Effector memory CD4-positive, alpha-beta T cell (primary cell): Measurements from ENCODE around the gene PCGF6.
A peak's percentile ranks its signal among the peaks of the same experiment; 100 is the strongest.

Experiments used
- DNase-seq, 3 donors: peaks; one replicate each; pipeline ENCODE4 v3.0.0-alpha.2; 2020
- H3K27ac ChIP-seq: 2 replicates; pipeline ENCODE4 v1.7.0; 2013; ENCODE audit warnings: mild to moderate bottlenecking, low read length, moderate library complexity; ENCODE audit not compliant: insufficient read depth, poor library complexity, severe bottlenecking
- H3K27me3 ChIP-seq: replicated peaks from 2 replicates; pipeline ENCODE4 v1.7.0; 2013; ENCODE audit warnings: mild to moderate bottlenecking, low read length; ENCODE audit not compliant: insufficient read depth, control insufficient read depth, poor library complexity, severe bottlenecking
- H3K36me3 ChIP-seq: 2 replicates; pipeline ENCODE4 v1.7.0; 2013; ENCODE audit warnings: mild to moderate bottlenecking, low read length, moderate library complexity; ENCODE audit not compliant: control insufficient read depth, insufficient read depth
- H3K4me1 ChIP-seq: 2 replicates; pipeline ENCODE4 v1.7.0; 2013; ENCODE audit warnings: low read length, mild to moderate bottlenecking; ENCODE audit not compliant: control insufficient read depth, insufficient read depth, poor library complexity, severe bottlenecking
- H3K4me3 ChIP-seq: 2 replicates; pipeline ENCODE4 v1.7.0; 2013; ENCODE audit warnings: low read length, low read depth, mild to moderate bottlenecking; ENCODE audit not compliant: insufficient read depth, poor library complexity, severe bottlenecking
- H3K9me3 ChIP-seq: 2 replicates; pipeline ENCODE4 v1.7.0; 2013; ENCODE audit warnings: mild to moderate bottlenecking, low read length, moderate library complexity; ENCODE audit not compliant: control insufficient read depth
- total RNA-seq, 3 donors: gene quantifications; one replicate each; lab custom pipeline; 2026; lab: John Stamatoyannopoulos, UW

The PCGF6 gene, protein sequence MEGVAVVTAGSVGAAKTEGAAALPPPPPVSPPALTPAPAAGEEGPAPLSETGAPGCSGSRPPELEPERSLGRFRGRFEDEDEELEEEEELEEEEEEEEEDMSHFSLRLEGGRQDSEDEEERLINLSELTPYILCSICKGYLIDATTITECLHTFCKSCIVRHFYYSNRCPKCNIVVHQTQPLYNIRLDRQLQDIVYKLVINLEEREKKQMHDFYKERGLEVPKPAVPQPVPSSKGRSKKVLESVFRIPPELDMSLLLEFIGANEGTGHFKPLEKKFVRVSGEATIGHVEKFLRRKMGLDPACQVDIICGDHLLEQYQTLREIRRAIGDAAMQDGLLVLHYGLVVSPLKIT
- total RNA-seq: 5.2 to 6.6 (median 6.4) reads per million in 3 donors

DNA sequence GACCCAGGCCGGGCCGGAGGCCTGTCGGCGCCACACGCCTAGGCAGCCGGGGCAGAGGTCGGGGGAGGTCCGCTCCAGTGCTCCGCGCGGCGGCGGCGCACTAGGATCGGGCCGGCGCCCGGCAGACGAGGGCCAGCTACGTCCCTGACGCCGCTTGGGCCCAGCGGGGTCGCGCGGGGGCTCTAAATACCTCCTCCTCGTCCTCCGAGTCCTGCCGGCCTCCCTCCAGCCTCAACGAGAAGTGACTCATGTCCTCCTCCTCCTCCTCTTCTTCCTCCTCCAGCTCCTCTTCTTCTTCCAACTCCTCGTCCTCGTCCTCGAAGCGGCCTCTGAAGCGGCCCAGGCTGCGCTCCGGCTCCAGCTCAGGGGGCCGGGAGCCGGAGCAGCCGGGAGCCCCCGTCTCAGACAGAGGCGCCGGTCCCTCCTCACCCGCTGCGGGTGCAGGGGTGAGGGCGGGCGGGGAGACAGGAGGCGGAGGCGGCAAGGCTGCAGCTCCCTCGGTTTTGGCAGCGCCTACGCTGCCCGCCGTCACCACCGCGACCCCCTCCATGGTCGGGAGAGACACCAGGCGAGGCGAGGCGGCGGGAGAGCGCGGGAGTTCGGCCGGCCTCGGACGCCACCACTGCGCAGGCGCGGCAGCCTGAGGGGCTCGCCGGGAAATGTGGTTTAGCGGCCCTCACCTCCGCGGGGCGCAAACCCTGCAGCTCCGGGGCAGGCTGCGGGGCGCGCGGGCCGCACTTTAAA, at the start of gene PCGF6:
PCGF6 (minus strand) TSS at position 624 of the 744 bp plus-strand sequence; CDS start at position 550, 74 bp downstream.
- no peaks in the 10 kb centered on the region for H3K27me3 ChIP-seq
- peaks cover 3% of the 10 kb centered on the region for H3K4me1 ChIP-seq
- DNase-seq: peak; percentile 41 to 53 (median 50)
- H3K27ac ChIP-seq: peak within 1 kb of the TSS; percentile 61
- peaks cover 9% of the 10 kb centered on the region for H3K36me3 ChIP-seq
- peak within 1 kb of the TSS; percentile 81 for H3K4me3 ChIP-seq
- no peaks in the 10 kb centered on the region for H3K9me3 ChIP-seq

DNA sequence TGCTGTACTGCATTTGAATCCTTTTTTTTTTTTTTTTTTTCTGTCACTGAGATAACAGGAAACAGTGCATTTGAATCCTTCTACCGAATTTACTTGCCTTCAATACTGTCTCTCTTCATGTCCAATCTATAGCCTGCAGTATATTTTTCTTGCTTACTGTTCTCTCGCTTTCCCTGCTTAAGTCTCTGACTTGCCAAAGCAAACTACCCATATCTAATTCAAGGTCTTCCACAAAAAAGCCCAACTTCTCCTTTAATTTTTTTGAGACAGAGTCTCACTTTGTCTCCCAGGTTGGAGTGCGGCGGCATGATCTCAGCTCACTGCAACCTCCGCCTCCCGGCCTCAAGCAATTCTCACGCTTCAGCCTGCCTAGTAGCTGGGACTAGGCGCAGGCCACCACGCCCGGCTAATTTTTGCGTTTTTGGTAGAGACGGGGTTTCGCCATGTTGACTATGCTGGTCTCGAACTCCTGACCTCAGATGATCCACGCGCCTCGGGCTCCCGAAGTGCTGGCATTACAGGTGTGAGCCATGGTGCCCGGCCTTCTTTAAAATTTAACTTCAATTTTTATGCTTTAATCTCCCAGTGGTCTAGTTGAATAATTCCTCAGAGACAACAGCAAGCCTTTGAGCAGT, 46.4 kb upstream of the PCGF6 start:
- H3K36me3 ChIP-seq: peaks cover 27% of the 10 kb centered on the region
- H3K27ac ChIP-seq: peak overlapping the region; percentile 72
- no peaks in the 10 kb centered on the region for H3K9me3 ChIP-seq
- H3K4me3 ChIP-seq: peak overlapping the region; percentile 90
- no peaks in the 10 kb centered on the region for H3K27me3 ChIP-seq
- peaks cover 23% of the 10 kb centered on the region for H3K4me1 ChIP-seq
- DNase-seq: no peak

DNA sequence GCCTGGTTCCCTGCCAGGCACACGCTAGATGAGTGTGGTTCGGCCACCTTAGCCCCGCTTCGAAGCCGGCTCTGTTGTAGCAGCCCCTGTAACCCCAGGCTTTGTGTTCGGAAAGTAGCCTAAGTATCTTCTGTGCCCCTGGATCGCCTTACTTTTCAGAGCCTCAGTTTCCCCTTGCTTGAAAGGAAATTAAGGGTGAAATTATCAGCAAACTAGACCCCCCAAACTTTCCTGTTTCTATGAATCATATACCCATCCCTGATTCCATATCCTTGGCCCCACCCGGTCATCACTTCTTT, 45.8 kb upstream of the PCGF6 start:
- no peak for DNase-seq
- H3K9me3 ChIP-seq: no peaks in the 10 kb centered on the region

DNA sequence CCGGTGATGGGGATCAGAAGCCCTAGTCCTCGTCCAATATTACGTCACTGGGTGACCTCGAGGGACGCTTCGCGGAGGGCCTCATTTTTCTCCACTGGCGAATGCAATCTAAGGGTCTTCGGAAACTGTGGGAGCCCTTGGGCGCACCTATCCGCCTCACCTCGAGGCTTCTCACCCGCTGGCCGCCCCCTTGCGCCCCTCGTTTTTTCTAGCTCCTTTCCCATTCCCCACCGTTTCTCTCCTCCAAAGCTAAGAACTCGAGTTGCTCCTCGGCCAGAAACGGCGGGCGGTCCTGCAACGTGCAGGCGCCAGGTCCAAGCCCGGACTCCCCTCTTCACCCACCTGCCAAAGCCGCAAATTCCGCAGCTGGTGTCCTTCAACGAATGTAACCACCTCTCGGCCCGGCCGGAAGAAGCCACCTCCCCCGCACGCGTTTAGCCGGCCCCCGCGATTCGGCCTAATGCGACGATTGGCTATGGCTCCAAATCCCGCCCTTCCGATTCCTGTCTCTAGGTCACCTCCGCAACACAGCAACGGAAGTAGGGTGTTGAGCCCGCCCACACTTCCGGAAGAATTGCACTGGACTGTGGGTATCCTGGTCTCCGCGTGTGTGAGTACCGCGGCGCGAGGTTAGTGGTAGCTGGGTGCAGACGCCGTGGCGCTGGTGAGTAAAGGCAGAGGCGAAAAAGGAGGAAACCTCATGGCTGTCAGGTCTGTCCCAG, 45.3 kb upstream of the PCGF6 start, which contains the start of the genes ATP5MK and PDCD11:
ATP5MK (minus strand) TSS at position 409 of the 722 bp plus-strand sequence. CDS start 4,018 bp downstream, outside the sequence.
PDCD11 (plus strand) TSS at position 560 of the 722 bp plus-strand sequence. CDS start 1,801 bp downstream, outside the sequence.
- H3K36me3 ChIP-seq: peaks cover 29% of the 10 kb centered on the region

More for the DNA sequence above, 45.8 kb upstream of the PCGF6 start:
- H3K4me3 ChIP-seq: peak overlapping the region; percentile 90
- peaks cover 26% of the 10 kb centered on the region for H3K36me3 ChIP-seq
- H3K4me1 ChIP-seq: peaks cover 23% of the 10 kb centered on the region
- H3K27ac ChIP-seq: peak overlapping the region; percentile 72
- H3K27me3 ChIP-seq: no peaks in the 10 kb centered on the region

DNA sequence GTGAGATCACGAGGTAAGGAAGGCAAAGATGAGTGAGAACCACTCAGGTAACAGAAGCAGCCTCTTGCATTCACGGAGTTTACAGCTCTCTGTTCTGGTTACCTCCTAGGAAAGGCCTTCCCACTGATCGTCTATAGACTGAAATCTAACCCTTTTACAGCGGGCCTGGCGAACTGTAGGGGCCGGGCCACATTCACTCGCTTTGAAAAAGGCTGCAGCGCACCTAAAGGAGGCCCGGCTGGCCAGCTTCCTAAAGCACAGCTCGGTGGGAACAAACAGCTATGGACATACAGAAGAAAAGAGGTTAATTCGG, 44.8 kb upstream of the PCGF6 start:
- peaks cover 32% of the 10 kb centered on the region for H3K36me3 ChIP-seq
- no peaks in the 10 kb centered on the region for H3K27me3 ChIP-seq
- H3K9me3 ChIP-seq: no peaks in the 10 kb centered on the region
- peaks cover 23% of the 10 kb centered on the region for H3K4me1 ChIP-seq
- no peak for DNase-seq
- peak overlapping the region; percentile 90 for H3K4me3 ChIP-seq
- peak overlapping the region; percentile 72 for H3K27ac ChIP-seq

More for the DNA sequence above, 45.3 kb upstream of the PCGF6 start, which contains the start of the genes ATP5MK and PDCD11:
- no peaks in the 10 kb centered on the region for H3K27me3 ChIP-seq
- H3K9me3 ChIP-seq: no peaks in the 10 kb centered on the region
- H3K4me3 ChIP-seq: peak within 1 kb of the TSS; percentile 90
- peak within 1 kb of the TSS; percentile 72 for H3K27ac ChIP-seq
- peak; percentile 87 to 93 (median 93) for DNase-seq
- peaks cover 23% of the 10 kb centered on the region for H3K4me1 ChIP-seq

DNA sequence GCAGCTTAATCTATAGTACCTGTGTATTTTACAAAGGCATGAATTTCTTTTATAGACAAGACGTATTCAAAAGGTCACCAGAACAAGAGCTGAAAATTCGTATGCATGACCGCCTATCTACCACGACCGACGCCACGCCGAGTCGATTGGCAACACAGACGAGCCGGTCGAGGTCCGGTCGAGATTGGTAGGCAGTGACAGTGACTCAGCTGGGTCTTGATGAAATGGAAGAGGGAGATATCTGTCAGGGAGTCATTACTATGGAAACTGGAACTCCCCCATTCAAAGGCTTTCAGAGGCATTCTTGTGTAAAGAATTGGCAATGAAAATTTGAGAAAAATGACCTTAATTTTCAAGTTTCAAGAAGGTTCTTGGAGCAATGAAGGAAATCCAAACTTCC, 43.2 kb upstream of the PCGF6 start:
- H3K4me3 ChIP-seq: no peak overlapping the region
- DNase-seq: no peak
- no peaks in the 10 kb centered on the region for H3K27me3 ChIP-seq

DNA sequence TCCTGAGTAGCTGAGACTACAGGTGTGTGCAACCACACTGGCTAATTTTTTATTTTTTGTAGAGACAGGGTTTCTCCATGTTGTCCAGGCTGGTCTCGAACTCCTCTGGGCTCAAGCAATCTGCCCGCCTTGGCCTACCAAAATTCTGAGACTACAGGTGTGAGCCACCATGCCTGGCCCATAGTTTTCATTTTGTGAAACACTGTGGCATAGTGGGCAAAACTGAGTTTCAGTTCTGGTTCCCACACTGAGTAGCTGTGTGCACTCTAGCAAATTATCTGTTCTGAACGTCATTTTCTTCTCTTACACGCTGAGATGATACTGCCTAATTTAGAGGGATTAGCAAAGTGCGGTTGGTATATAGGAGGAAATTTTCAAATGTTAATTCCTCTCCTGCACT, 31.8 kb upstream of the PCGF6 start:
- no peak overlapping the region for H3K4me3 ChIP-seq
- no peaks in the 10 kb centered on the region for H3K9me3 ChIP-seq
- H3K27ac ChIP-seq: no peak overlapping the region
- peaks cover 37% of the 10 kb centered on the region for H3K36me3 ChIP-seq
- no peaks in the 10 kb centered on the region for H3K27me3 ChIP-seq
- no peaks in the 10 kb centered on the region for H3K4me1 ChIP-seq
- no peak for DNase-seq

More for the DNA sequence above, 43.2 kb upstream of the PCGF6 start:
- peaks cover 22% of the 10 kb centered on the region for H3K36me3 ChIP-seq
- no peak overlapping the region for H3K27ac ChIP-seq
- peaks cover 23% of the 10 kb centered on the region for H3K4me1 ChIP-seq
- no peaks in the 10 kb centered on the region for H3K9me3 ChIP-seq

DNA sequence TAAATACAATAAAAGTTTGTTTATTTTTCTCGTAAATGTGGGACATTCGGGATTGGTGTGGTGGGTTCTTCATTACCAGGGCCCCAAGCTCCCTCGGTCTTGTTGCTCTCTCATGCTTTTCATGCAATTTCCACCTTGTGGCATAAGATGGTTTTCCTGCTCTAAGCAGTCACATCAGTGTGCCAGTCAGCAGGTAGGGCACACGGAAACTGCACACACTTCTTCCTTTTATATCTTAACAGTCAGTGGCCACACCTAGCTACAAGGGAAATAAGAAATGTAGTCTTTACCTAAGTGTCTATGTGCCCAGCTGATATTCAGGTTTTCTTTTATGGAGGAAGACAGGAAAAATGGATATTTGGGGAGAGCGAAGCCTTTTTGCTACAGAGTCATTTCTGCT, 23.3 kb upstream of the PCGF6 start:
- Histone ChIP-seq H3K9me3 (no peaks in the 10 kb centered on the region), H3K27me3 (no peaks in the 10 kb centered on the region), H3K4me1 (no peaks in the 10 kb centered on the region), H3K27ac (no peak overlapping the region), H3K36me3 (peaks cover 10% of the 10 kb centered on the region), H3K4me3 (no peak overlapping the region)
- DNase-seq: no peak

DNA sequence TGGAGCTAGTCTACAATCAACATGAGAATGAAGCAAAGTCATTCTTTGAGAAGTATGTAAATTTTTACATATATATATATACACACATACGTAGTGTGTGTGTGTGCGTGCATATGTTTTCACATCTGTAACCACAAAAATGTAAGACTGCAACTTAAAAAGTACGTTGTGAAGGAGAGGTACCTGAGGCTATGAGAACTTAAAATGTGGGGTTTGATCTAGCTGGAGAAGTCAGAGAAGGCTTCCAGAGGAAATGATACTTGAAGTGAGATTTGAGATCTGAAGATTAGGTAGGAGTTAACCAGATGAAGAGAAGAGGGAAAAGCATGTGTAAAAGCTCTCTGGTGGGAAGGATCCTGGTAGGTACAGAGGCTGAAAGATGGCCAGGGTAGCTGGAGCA, 22.6 kb upstream of the PCGF6 start:
- Histone ChIP-seq H3K9me3 (no peaks in the 10 kb centered on the region), H3K36me3 (peaks cover 10% of the 10 kb centered on the region), H3K4me3 (no peak overlapping the region), H3K27ac (no peak overlapping the region), H3K4me1 (no peaks in the 10 kb centered on the region), H3K27me3 (no peaks in the 10 kb centered on the region)
- DNase-seq: no peak
